Left ventricle myocardium inferior (tissue), 1 donor: ENCODE results near the gene C2CD4C. TPM values are rescaled to one million over a fixed set of nuclear protein-coding genes. Genes with fewer than 3 reads are reported as not detected.

ENCODE experiments used
- DNase-seq: peaks from one replicate; pipeline ENCODE4 v3.0.0-alpha.2; 2020
- H3K27ac ChIP-seq: fragments of 200-600 bp; replicated peaks from 2 replicates; pipeline ENCODE4 v1.8.0; 2021
- H3K27me3 ChIP-seq: fragments of 200-600 bp; 2 replicates; pipeline ENCODE4 v1.8.0; 2021; ENCODE audit warnings: low read depth
- H3K36me3 ChIP-seq: fragments of 200-600 bp; 2 replicates; pipeline ENCODE4 v1.8.0; 2021
- H3K4me1 ChIP-seq: fragments of 200-600 bp; 2 replicates; pipeline ENCODE4 v1.8.0; 2021
- H3K4me3 ChIP-seq: fragments of 200-600 bp; 2 replicates; pipeline ENCODE4 v1.8.0; 2021; ENCODE audit warnings: mild to moderate bottlenecking, moderate library complexity
- H3K9me3 ChIP-seq: fragments of 200-600 bp; replicated peaks from 2 replicates; pipeline ENCODE4 v1.8.0; 2021
- CTCF ChIP-seq: fragments of 200-600 bp; IDR thresholded peaks from 2 replicates; pipeline ENCODE4 v1.8.0; 2021; ENCODE audit warnings: antibody characterized with exemption, mild to moderate bottlenecking, borderline replicate concordance
- intact Hi-C: fragments of 100-400 bp; cut with micrococcal nuclease; formaldehyde crosslinking; loops from one replicate; pipeline ENCODE4 v1.11.0; 2022
- total RNA-seq: library from RNA; stranded (reverse); fragmentation: NEBNext Ultra II Directional; extraction: Animal tissue kit (Norgen Biotek cat#: 25700); gene quantifications from one replicate; pipeline ENCODE4 v1.2.1, GENCODE V29; 2021
- donor health status: DM: no; HTN: yes; CAD: no; lungs with severe emphysema.

The C2CD4C gene
- total RNA-seq, 1 donor from 2014 or later = 0.63 TPM

GRCh38 chr19:422213-422916 lies 13.4 kb upstream of the C2CD4C start:
- no peak for DNase-seq
- TF ChIP-seq CTCF = no peak
- peaks cover 18% of the 10 kb centered on the region for H3K36me3 ChIP-seq
- no peaks in the 10 kb centered on the region for H3K27me3 ChIP-seq
- H3K27ac ChIP-seq = no peak overlapping the region
- no peaks in the 10 kb centered on the region for H3K9me3 ChIP-seq
- no peak overlapping the region for H3K4me3 ChIP-seq
- intact Hi-C loops = no loop called here
- H3K4me1 ChIP-seq = peaks cover 36% of the 10 kb centered on the region

GRCh38 chr19:419721-420515 lies 11.0 kb upstream of the C2CD4C start:
- TF ChIP-seq CTCF = no peak
- Histone ChIP-seq H3K27me3 (no peaks in the 10 kb centered on the region), H3K36me3 (peaks cover 18% of the 10 kb centered on the region), H3K9me3 (no peaks in the 10 kb centered on the region), H3K27ac (peak overlapping the region; percentile 57), H3K4me3 (peak overlapping the region; percentile 26), H3K4me1 (peaks cover 25% of the 10 kb centered on the region)
- intact Hi-C loops = no loop called here
- DNase-seq = no peak

GRCh38 chr19:418761-419671 lies 10.1 kb upstream of the C2CD4C start:
- Histone ChIP-seq H3K27ac (peak overlapping the region; percentile 57), H3K9me3 (no peaks in the 10 kb centered on the region), H3K4me1 (peaks cover 17% of the 10 kb centered on the region), H3K36me3 (peaks cover 18% of the 10 kb centered on the region), H3K27me3 (no peaks in the 10 kb centered on the region), H3K4me3 (peak overlapping the region; percentile 26)
- intact Hi-C loops = no loop called here
- TF ChIP-seq CTCF = no peak
- DNase-seq = peak; percentile 10

- TF ChIP-seq CTCF = no peak
- DNase-seq = peak; percentile 10
- peaks cover 21% of the 10 kb centered on the region for H3K27me3 ChIP-seq
- H3K36me3 ChIP-seq = peaks cover 10% of the 10 kb centered on the region
- H3K27ac ChIP-seq = no peak overlapping the region
- peaks cover 24% of the 10 kb centered on the region for H3K4me1 ChIP-seq
- no peak overlapping the region for H3K4me3 ChIP-seq
- intact Hi-C loops = no loop called here
- no peaks in the 10 kb centered on the region for H3K9me3 ChIP-seq
Observed at GRCh38 chr19:416416-416815, 7.5 kb upstream of the C2CD4C start.

- intact Hi-C loops = no loop called here
- Histone ChIP-seq H3K4me3 (no peak overlapping the region), H3K36me3 (peaks cover 5% of the 10 kb centered on the region), H3K27me3 (peaks cover 28% of the 10 kb centered on the region), H3K9me3 (no peaks in the 10 kb centered on the region), H3K4me1 (peaks cover 21% of the 10 kb centered on the region), H3K27ac (no peak overlapping the region)
- TF ChIP-seq CTCF = no peak
- no peak for DNase-seq
Observed at GRCh38 chr19:415292-415691, 6.3 kb upstream of the C2CD4C start.
